Lung (tissue), 12 donors: ENCODE measurements around the gene CDH13. TPM values are rescaled to one million over a fixed set of nuclear protein-coding genes. Genes with fewer than 3 reads are reported as not detected.
A peak's percentile ranks its signal among the peaks of the same experiment; 100 is the strongest.

Experiments
- ATAC-seq: fragments of 200-7000 bp; cut with Tn5 transposase; one replicate; pipeline ENCODE4 v1.9.1; 2020; ENCODE audit warnings: moderate number of reproducible peaks; ENCODE audit not compliant: insufficient read depth, low FRiP score
- DNase-seq, 3 donors: peaks; one replicate each; pipeline ENCODE4 v3.0.0-alpha.2; 2013 to 2017
- H3K27ac ChIP-seq, 2 donors: one replicate each; pipeline ENCODE4 v1.5.1; 2013; ENCODE audit warnings: mild to moderate bottlenecking in 2 of 2, moderate library complexity in 2 of 2, control low read depth in 1 of 2, inconsistent platforms in 1 of 2, low read depth in 1 of 2, low read length in 1 of 2
- H3K27me3 ChIP-seq, 3 donors: one replicate each; pipeline ENCODE4 v1.5.1; 2013; ENCODE audit warnings: low read length in 2 of 3; ENCODE audit not compliant: control insufficient read depth in 3 of 3, insufficient read depth in 3 of 3
- H3K36me3 ChIP-seq, 4 donors: one replicate each; pipeline ENCODE4 v1.5.1; 2013; ENCODE audit warnings: low read length in 4 of 4, mild to moderate bottlenecking in 1 of 4, moderate library complexity in 1 of 4; ENCODE audit not compliant: control insufficient read depth in 4 of 4, insufficient read depth in 4 of 4
- H3K4me1 ChIP-seq, 5 donors: one replicate each; pipeline ENCODE4 v1.5.1; 2013; ENCODE audit warnings: low read length in 5 of 5, mild to moderate bottlenecking in 2 of 5, moderate library complexity in 1 of 5; ENCODE audit not compliant: control insufficient read depth in 5 of 5, insufficient read depth in 5 of 5
- H3K4me3 ChIP-seq: one replicate; pipeline ENCODE4 v1.5.1; 2013; ENCODE audit warnings: mild to moderate bottlenecking, control low read depth, moderate library complexity
- H3K9ac ChIP-seq, 2 donors: one replicate each; pipeline ENCODE4 v1.5.1; 2013; ENCODE audit warnings: low read length in 2 of 2, control low read depth in 1 of 2; ENCODE audit not compliant: insufficient read depth in 1 of 2
- H3K9me3 ChIP-seq, 4 donors: one replicate each; pipeline ENCODE4 v1.5.1; 2013; ENCODE audit warnings: low read length in 3 of 4, mild to moderate bottlenecking in 1 of 4, moderate library complexity in 1 of 4; ENCODE audit not compliant: control insufficient read depth in 4 of 4, insufficient read depth in 3 of 4
- WGBS, 2 donors: extraction: QIAGEN DNeasy Blood & Tissue Kit; methylation state at CpG; one replicate each; pipeline ENCODE4 v1.1.7; 2013; 5-methylcytosine and 5-hydroxymethylcytosine counted together
- polyA plus RNA-seq, 2 donors: library from polyadenylated mRNA; stranded (reverse); fragments of 200-250 nt; gene quantifications; one replicate each; pipeline ENCODE4 v1.2.1, GENCODE V29; 2013
- total RNA-seq, 2 donors: library from RNA; depleted of rRNA in 1 of 2; stranded (reverse); fragments of >200 nt in 1 of 2; gene quantifications; one replicate each; pipeline ENCODE4 v1.2.1, GENCODE V29; 2014 to 2021
- TF ChIP-seq, protein P1 (sequence below): IDR thresholded peaks from 2 replicates; pipeline ENCODE4 v1.5.1; 2012; ENCODE audit warnings: mild to moderate bottlenecking; ENCODE audit errors: control extremely low read depth, extremely low read depth
- donor health status: control.
- donor health status: control.
- donor health status: Bipolar disorder and iron deficiency.
- donor health status: healthy.
- donor health status: DM: yes; HTN: yes; CAD: no.

Gene CDH13
- total and polyA plus RNA-seq, 4 donors = 2.1 to 12.3 (median 7.3) TPM

DNA sequence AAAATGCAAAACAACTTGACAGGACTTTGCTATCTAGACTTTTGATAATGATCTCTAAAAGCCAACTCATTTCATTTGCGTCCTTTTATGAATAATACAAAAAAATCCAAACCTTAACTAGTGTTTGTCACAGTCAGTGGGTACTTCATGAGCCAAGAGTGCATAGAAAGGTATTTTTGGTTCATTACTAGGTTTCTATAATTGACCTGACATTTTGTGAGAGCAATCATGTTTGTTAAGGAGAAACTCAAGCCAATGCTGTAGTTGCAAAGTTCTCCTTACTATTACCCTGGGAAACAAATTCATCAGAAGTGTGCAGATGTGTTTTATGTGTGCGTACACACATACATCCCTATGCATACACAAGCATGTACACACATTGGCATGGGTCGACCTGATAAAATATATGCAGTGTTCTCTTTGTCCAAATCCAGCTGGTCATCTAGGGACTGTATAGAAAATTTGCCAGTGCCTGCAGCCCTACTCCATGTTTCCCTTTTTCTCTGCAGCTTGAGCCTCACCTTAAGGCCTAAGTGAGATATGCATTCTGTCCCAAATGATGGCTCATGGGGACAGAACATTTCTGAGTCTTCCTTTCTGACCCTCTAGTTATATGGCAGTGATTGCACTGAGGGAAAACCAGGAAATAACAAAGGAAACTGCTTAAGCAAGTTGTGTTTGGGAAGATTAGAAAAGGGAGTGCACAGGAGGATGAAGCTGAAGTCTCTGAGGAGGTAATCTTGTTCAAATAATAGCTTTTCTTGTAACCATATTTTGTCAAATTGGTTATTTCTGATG is 128.1 kb downstream of the CDH13 start:
- no peak overlapping the region for H3K4me3 ChIP-seq
- no peak for ATAC-seq
- no peaks in the 10 kb centered on the region for H3K9me3 ChIP-seq
- H3K9ac ChIP-seq = no peak overlapping the region
- TF ChIP-seq, protein P1, sequence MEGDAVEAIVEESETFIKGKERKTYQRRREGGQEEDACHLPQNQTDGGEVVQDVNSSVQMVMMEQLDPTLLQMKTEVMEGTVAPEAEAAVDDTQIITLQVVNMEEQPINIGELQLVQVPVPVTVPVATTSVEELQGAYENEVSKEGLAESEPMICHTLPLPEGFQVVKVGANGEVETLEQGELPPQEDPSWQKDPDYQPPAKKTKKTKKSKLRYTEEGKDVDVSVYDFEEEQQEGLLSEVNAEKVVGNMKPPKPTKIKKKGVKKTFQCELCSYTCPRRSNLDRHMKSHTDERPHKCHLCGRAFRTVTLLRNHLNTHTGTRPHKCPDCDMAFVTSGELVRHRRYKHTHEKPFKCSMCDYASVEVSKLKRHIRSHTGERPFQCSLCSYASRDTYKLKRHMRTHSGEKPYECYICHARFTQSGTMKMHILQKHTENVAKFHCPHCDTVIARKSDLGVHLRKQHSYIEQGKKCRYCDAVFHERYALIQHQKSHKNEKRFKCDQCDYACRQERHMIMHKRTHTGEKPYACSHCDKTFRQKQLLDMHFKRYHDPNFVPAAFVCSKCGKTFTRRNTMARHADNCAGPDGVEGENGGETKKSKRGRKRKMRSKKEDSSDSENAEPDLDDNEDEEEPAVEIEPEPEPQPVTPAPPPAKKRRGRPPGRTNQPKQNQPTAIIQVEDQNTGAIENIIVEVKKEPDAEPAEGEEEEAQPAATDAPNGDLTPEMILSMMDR = no peak
- H3K27me3 ChIP-seq = no peaks in the 10 kb centered on the region
- H3K27ac ChIP-seq = peak overlapping the region in 1 of 2 donors; percentile 43
- no peak for DNase-seq
- H3K4me1 ChIP-seq = peaks cover 0 to 24% (median 3%) of the 10 kb centered on the region in 5 donors
- no peaks in the 10 kb centered on the region for H3K36me3 ChIP-seq
- 74 to 89% methylated on average over 3 of the region's 3 CpGs for WGBS, 2 donors

DNA sequence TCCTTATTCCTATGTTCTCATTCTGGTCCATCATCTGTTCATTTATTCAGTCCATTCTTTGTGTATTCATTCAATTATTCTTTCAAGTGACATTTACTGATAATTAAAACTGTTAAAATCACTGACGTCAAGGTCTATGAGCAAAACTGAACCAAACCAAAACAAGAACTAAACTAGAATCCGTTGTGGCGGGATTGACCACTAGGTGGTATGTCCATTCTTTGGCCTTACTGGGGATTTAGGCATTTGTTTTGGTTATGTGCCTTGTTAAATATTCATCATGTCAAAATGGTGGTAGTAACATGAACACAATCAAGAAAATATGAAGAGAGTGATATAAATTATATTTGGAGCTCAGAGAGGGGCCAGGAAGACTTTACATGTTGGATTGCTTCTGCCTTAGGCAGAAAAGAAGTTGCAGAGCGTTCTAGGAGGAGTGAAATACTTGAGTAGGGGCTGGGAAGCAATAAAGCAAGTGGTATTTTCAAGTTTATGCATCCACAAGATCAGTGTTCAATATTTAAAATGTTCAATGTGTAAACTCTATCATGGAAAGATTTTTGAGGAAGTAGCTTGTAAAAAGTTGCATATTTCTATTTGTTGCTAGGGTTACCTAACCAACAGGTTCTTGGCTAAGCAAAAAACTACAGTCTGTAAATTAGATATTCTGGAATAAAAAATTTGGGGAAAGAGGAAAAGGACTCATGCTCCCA is 129.0 kb downstream of the CDH13 start:
- Histone ChIP-seq H3K4me1 (peaks cover 0 to 24% (median 3%) of the 10 kb centered on the region in 5 donors), H3K27me3 (no peaks in the 10 kb centered on the region), H3K36me3 (no peaks in the 10 kb centered on the region), H3K4me3 (no peak overlapping the region), H3K9me3 (no peaks in the 10 kb centered on the region), H3K9ac (no peak overlapping the region), H3K27ac (no peak overlapping the region)
- no peak for DNase-seq
- no peak for ATAC-seq
- 81 to 82% methylated on average over 4 of the region's 4 CpGs for WGBS, 2 donors
- TF ChIP-seq, protein P1 = no peak

DNA sequence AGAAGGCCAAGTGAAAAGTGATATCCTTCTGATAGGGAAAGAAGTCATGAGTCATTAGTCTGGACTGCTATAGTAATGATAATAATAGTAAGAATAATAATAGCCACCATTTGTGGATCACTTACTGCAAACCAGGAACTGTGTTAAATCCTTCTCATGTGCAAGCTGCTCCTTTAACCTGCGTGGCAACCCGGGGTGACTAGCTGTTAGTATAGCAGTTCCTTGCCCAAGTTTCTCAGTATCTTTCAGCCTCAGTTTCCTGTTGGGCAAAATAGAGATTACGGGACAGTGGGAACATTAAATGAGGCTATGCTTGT is 129.5 kb downstream of the CDH13 start:
- H3K27me3 ChIP-seq = no peaks in the 10 kb centered on the region
- H3K27ac ChIP-seq = peak overlapping the region in 1 of 2 donors; percentile 49
- no peaks in the 10 kb centered on the region for H3K36me3 ChIP-seq
- no peak overlapping the region for H3K9ac ChIP-seq
- ATAC-seq = no peak
- 45 to 64% methylated on average over 3 of the region's 3 CpGs for WGBS, 2 donors
- no peak for DNase-seq
- H3K4me3 ChIP-seq = no peak overlapping the region
- TF ChIP-seq, protein P1 = no peak
- peaks cover 0 to 24% (median 3%) of the 10 kb centered on the region in 5 donors for H3K4me1 ChIP-seq
- H3K9me3 ChIP-seq = no peaks in the 10 kb centered on the region
